RWPE1 (cell line): ENCODE data around the gene INVS.
"Not testable (repeated sequence)": the region's sequence is repeated elsewhere in the genome, so short reads cannot be mapped to it uniquely, and the experiment has no call there.

Source experiments
- CTCF ChIA-PET: fragments of 350-600 bp; sonication (Branson Sonifier 250); formaldehyde crosslinking; extraction: SDS; loops from one replicate; lab custom pipeline; 2021; lab: Yijun Ruan, JAX
- POLR2A ChIA-PET: fragments of 400-600 bp; formaldehyde crosslinking; extraction: SDS; loops from one replicate; lab custom pipeline; 2020; ENCODE audit warnings: antibody characterized with exemption; ENCODE audit not compliant: low non-redundant PET; lab: Yijun Ruan, JAX
- DNase-seq: peaks from one replicate; pipeline ENCODE4 v3.0.0; 2012; ENCODE audit warnings: low spot score
- H3K27ac ChIP-seq: fragments of 450-650 bp; 2 replicates; pipeline ENCODE4 v1.5.1; 2017
- CTCF ChIP-seq: fragments of 450-650 bp; conservative IDR thresholded peaks from 2 replicates; pipeline ENCODE4 v1.5.1; 2017; ENCODE audit warnings: low read depth, mild to moderate bottlenecking

INVS gene

GRCh38 chr9:100131875-100132430, 32.9 kb downstream of the INVS start:
- H3K27ac ChIP-seq = no peak overlapping the region
- POLR2A ChIA-PET = no interaction called here
- DNase-seq = no peak
- TF ChIP-seq CTCF = no peak
- CTCF ChIA-PET = interaction anchor here (0.6 kb wide), 1 partner anchor 52 kb away, joined by 3 read pairs; no protein-coding TSS in a partner anchor

- CTCF ChIA-PET = interaction anchor here (0.5 to 0.6 kb wide), 3 partner anchors 31 to 1858 kb away, joined by 3 to 5 read pairs (median 3); no protein-coding TSS in a partner anchor
- no peak for TF ChIP-seq CTCF
- no peak overlapping the region for H3K27ac ChIP-seq
- DNase-seq = no peak
- POLR2A ChIA-PET = no interaction called here
Measured at GRCh38 chr9:100134731-100135130, 35.7 kb downstream of the INVS start.

DNA sequence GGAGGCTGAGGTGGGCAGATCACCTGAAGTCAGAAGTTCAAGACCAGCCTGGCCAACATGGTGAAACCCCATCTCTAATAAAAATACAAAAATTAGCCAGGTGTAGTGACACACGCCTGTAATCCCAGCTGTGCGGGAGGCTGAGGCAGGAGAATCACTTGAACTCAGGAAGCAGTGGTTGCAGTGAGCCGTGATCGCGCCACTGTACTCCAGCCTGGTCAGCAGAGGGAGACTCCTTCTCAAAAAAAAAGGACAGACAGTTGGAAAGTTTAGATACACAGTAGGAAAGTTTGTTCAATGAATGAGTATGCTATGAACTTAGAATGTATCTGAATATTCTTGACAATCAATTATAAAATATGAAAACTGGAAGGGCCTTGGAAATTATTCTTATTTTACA, 37.8 kb downstream of the INVS start:
- DNase-seq, CTCF ChIA-PET, H3K27ac ChIP-seq, POLR2A ChIA-PET: not testable (repeated sequence)

DNA sequence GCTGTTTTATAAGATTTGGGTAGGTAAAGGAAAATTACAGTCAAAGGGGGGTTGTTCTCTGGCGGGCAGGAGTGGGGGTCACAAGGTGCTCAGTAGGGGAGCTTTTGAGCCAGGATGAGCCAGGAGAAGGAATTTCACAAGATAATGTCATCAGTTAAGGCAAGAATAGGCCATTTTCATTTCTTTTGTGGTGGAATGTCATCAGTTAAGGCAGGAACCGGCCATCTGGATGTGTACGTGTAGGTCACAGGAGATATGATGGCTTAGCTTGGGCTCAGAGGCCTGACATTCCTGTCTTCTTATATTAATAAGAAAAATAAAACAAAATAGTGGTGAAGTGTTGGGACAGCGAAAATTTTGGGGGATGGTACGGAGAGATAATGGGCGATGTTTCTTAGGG, 41.3 kb downstream of the INVS start:
- H3K27ac ChIP-seq, POLR2A ChIA-PET, CTCF ChIA-PET, DNase-seq: not testable (repeated sequence)

GRCh38 chr9:100141862-100142261, 42.8 kb downstream of the INVS start:
- H3K27ac ChIP-seq, CTCF ChIA-PET, DNase-seq, POLR2A ChIA-PET: not testable (repeated sequence)

DNA sequence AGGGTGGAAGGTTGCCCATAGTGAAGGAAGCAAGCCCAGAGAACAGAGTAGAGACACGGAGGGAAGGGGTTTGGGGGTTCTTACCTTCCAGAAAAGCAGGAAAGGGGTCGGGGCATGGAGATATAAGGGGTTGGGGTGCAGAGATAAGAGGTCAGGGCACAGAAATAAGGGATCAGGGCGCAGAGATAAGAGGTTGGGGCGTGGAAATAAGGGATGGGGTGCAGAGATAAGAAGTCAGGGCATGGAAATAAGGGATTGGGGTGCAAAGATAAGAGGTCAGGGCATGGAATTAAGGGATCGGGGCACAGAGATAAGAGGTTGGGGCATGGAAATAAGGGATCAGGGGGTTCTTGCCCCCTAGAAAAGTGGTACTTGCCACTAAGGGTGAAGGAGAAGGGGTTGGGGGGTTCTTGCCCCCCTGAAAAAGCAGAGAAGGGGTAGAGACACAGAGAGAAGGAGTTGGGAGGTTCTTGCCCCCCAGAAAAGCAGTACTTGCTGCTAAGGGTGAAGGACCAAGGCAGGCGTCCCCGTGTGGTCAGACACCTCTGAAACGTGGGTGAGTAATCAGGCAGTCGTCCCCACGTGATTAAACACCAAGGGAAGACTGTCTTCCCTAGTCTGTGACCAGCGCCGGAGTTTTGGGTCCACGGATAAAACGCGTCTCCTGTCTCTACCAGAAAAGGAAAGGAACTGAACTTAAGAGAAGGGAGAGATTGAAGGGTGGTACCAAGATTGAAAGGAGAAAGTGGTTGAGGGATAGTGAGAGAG, 46.3 kb downstream of the INVS start:
- CTCF ChIA-PET, POLR2A ChIA-PET, H3K27ac ChIP-seq, DNase-seq: not testable (repeated sequence)

DNA sequence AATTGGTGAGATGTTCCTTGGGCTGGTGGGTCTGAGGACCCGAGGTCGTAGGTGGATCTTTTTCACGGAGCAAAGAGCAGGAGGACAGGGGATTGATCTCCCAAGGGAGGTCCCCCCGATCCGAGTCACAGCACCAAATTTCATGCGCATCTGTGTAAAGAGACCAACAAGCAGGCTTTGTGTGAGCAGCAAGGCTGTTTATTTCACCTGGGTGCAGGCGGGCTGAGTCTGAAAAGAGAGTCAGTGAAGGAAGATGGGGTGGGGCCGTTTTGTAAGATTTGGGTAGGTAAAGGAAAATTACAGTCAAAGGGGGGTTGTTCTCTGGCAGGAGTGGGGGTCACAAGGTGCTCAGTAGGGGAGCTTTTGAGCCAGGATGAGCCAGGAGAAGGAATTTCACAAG, 46.9 kb downstream of the INVS start:
- H3K27ac ChIP-seq, DNase-seq, CTCF ChIA-PET, POLR2A ChIA-PET: not testable (repeated sequence)

DNA sequence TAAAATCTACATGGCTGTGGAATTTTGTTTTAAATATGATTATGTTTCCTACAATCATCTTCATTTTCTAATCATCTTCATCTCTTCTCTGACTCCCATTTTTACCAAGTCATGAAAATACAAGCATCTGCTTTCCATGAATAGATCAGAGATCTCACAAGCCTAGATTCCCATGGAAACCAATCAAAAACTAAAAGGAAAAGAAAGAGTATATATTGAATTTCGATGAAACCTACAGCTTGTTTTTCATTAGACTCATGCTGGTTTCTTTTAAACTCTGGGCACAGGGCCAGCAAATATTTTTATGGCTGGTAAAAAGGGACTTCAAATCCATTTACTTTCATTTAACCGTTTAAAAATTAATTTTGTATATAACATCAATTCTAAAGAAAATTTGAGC, 51.2 kb downstream of the INVS start:
- CTCF ChIA-PET = interaction anchor here (0.7 kb wide), 1 partner anchor 71 kb away, joined by 3 read pairs; no protein-coding TSS in a partner anchor
- no peak for TF ChIP-seq CTCF
- no peak overlapping the region for H3K27ac ChIP-seq
- POLR2A ChIA-PET = no interaction called here
- DNase-seq = no peak

DNA sequence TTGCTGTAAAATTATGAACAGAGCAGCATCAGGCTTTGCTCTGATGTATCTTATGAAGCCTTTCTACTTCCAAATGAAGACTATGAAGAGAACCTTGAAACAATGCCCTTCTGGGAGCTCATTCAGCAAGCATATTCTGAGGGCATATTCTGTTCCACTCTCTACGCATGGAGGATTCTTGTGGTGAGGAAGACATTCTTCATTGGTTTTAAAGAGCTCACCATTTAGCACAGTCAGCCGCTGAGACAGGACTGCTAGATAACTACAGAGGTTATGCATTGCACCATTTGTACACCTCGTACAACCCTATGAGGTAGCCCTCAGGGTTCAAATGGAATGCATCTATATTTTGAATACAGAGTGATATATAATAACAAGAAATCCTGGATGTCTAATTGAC, 61.0 kb downstream of the INVS start:
- no peak overlapping the region for H3K27ac ChIP-seq
- POLR2A ChIA-PET = no interaction called here
- no peak for DNase-seq
- no peak for TF ChIP-seq CTCF
- CTCF ChIA-PET = interaction anchor here (0.7 kb wide), 1 partner anchor 948 kb away, joined by 3 read pairs; no protein-coding TSS in a partner anchor
